Panc1 (cell line): ENCODE measurements around the gene TRAPPC5.

Experiments used
- SIN3A ChIP-seq: IDR thresholded peaks from 2 replicates; pipeline ENCODE4 v1.6.1; 2012; ENCODE audit warnings: low read depth, mild to moderate bottlenecking, low read length, moderate library complexity, borderline replicate concordance; ENCODE audit not compliant: insufficient read depth
- TF ChIP-seq, protein P1 (sequence below): fragments of 450-650 bp; IDR thresholded peaks from 2 replicates; pipeline ENCODE4 v1.5.1; 2017; ENCODE audit warnings: mild to moderate bottlenecking

- TF ChIP-seq, protein P1, sequence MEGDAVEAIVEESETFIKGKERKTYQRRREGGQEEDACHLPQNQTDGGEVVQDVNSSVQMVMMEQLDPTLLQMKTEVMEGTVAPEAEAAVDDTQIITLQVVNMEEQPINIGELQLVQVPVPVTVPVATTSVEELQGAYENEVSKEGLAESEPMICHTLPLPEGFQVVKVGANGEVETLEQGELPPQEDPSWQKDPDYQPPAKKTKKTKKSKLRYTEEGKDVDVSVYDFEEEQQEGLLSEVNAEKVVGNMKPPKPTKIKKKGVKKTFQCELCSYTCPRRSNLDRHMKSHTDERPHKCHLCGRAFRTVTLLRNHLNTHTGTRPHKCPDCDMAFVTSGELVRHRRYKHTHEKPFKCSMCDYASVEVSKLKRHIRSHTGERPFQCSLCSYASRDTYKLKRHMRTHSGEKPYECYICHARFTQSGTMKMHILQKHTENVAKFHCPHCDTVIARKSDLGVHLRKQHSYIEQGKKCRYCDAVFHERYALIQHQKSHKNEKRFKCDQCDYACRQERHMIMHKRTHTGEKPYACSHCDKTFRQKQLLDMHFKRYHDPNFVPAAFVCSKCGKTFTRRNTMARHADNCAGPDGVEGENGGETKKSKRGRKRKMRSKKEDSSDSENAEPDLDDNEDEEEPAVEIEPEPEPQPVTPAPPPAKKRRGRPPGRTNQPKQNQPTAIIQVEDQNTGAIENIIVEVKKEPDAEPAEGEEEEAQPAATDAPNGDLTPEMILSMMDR: no peak; the same call in 1 of the 2 replicates
- TF ChIP-seq SIN3A: no peak
These were observed 1.5 kb upstream of the TRAPPC5 start for GRCh38 chr19:7678971-7679751.
